OCI-LY7 (cell line): Measurements from ENCODE around the gene DIP2A. TPM values are rescaled to one million over a fixed set of nuclear protein-coding genes. Genes with fewer than 3 reads are reported as not detected.

Source experiments
- BruUV-seq: library from RNA; stranded (reverse); fragments of 400-500 nt; replicated peaks from 2 replicates; lab custom pipeline; 2021; lab: Mats Ljungman, UMichigan
- CTCF ChIA-PET: fragments of 300-600 bp; sonication (Branson Sonifier 250); formaldehyde crosslinking; loops from one replicate; lab custom pipeline; 2022; ENCODE audit warnings: antibody characterized with exemption; ENCODE audit not compliant: unreplicated experiment; lab: Charles Lee
- POLR2A ChIA-PET: fragments of 300-600 bp; sonication (Branson Sonifier 250); formaldehyde crosslinking; loops from one replicate; lab custom pipeline; 2022; ENCODE audit warnings: antibody characterized with exemption; lab: Charles Lee
- DNase-seq: peaks from one replicate; pipeline ENCODE4 v3.0.0-alpha.2; 2015; ENCODE audit warnings: low spot score
- H2AFZ ChIP-seq: fragments of 200-600 bp; sonication (generic), shearing (Covaris generic); 2 replicates; pipeline ENCODE4 v1.6.1; 2014; ENCODE audit warnings: mild to moderate bottlenecking, antibody characterized with exemption, low read length, moderate library complexity
- H3K27ac ChIP-seq: fragments of 200-600 bp; sonication (generic); 2 replicates; pipeline ENCODE4 v1.5.1; 2014; ENCODE audit warnings: mixed run types, low read depth, mild to moderate bottlenecking, moderate library complexity, low read length, inconsistent platforms; ENCODE audit not compliant: poor library complexity, severe bottlenecking
- H3K36me3 ChIP-seq: fragments of 200-600 bp; sonication (generic); 2 replicates; pipeline ENCODE4 v1.6.1; 2014; ENCODE audit warnings: mild to moderate bottlenecking, antibody characterized with exemption, low read length, moderate library complexity, mixed read lengths; ENCODE audit not compliant: insufficient read depth
- H3K4me1 ChIP-seq: fragments of 200-600 bp; sonication (generic); 2 replicates; pipeline ENCODE4 v1.5.1; 2014; ENCODE audit warnings: mild to moderate bottlenecking, low read length; ENCODE audit not compliant: insufficient read depth, poor library complexity, severe bottlenecking
- H3K4me2 ChIP-seq: fragments of 200-600 bp; sonication (generic); 2 replicates; pipeline ENCODE4 v1.6.1; 2014; ENCODE audit warnings: mild to moderate bottlenecking, low read length
- H3K4me3 ChIP-seq: fragments of 200-600 bp; sonication (generic); 2 replicates; pipeline ENCODE4 v1.5.1; 2014; ENCODE audit warnings: mild to moderate bottlenecking, low read depth, low read length; ENCODE audit not compliant: poor library complexity, severe bottlenecking
- H3K79me2 ChIP-seq: fragments of 200-600 bp; sonication (generic); 2 replicates; pipeline ENCODE4 v1.6.1; 2016; ENCODE audit warnings: low read depth, mild to moderate bottlenecking, low read length, moderate library complexity, mixed read lengths; ENCODE audit not compliant: insufficient read depth
- H3K9me2 ChIP-seq: fragments of 200-600 bp; sonication (generic); 2 replicates; pipeline ENCODE4 v1.6.1; 2016; ENCODE audit warnings: mild to moderate bottlenecking, low read length, mixed read lengths; ENCODE audit not compliant: insufficient read depth
- H3K9me3 ChIP-seq: fragments of 200-600 bp; sonication (generic); 2 replicates; pipeline ENCODE4 v1.6.1; 2014; ENCODE audit warnings: mild to moderate bottlenecking, mixed run types, low read length, mixed read lengths
- H4K20me1 ChIP-seq: fragments of 200-600 bp; sonication (generic); 2 replicates; pipeline ENCODE4 v1.6.1; 2014; ENCODE audit warnings: mild to moderate bottlenecking, antibody characterized with exemption, low read length, moderate library complexity, mixed read lengths; ENCODE audit not compliant: insufficient read depth
- EZH2phosphoT487 ChIP-seq: fragments of 200-600 bp; sonication (generic); IDR thresholded peaks from 2 replicates; pipeline ENCODE4 v1.6.1; 2018; ENCODE audit warnings: low read depth, borderline replicate concordance, mild to moderate bottlenecking, mixed run types, antibody characterized with exemption, low read length, moderate library complexity, mixed read lengths
- intact Hi-C: fragments of 100-400 bp; cut with micrococcal nuclease; formaldehyde crosslinking; loops from one replicate; pipeline ENCODE4 v1.10.0; 2022; ENCODE audit not compliant: unreplicated experiment
- total RNA-seq, 2 experiments: library from RNA; depleted of rRNA in 1 of 2; stranded (reverse); fragments of >200 nt in 1 of 2; shearing (Covaris generic) in 1 of 2; gene quantifications; 2 replicates each; pipeline ENCODE4 v1.2.3, GENCODE V29; 2014 to 2022
- TF ChIP-seq, protein P1 (sequence below): fragments of 200-600 bp; sonication (generic); conservative IDR thresholded peaks from 2 replicates; pipeline ENCODE4 v1.5.1; 2014; ENCODE audit warnings: mild to moderate bottlenecking, antibody characterized with exemption, low read length, moderate library complexity, mixed read lengths

The DIP2A gene
- total RNA-seq, 2 experiments from 2014 or later, result 27.9 to 44.7 TPM

DNA sequence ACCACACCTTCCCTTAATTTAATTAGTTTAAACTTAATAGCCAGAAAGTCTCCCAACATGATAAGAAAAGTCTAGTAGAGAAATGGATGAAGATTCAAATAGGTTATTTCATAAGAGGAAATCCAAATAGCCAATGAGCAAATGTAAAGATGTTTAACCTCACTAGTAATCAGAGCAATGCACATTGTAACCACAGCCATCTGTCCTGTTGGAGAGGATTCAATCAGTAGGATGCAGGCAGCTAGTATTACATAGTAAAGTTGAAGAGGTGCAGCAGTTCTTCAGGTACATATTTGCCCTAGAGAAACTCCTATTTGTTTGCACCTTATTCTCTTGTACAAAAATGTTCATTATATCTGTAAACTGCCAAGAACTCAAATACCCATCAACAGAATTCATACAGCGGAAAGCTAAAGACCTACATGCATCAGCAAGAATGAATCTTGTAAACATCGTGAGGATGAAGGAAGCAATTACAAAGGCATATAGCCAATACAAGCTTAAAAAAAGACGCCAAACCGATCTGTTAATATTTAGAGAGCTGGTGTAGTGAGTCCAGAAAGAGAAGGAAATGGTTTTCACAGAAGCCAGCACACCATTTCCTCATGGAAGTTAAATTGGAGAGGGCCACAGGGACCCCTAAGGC lies 27.9 kb downstream of the DIP2A start:
- no peak overlapping the region for H3K4me2 ChIP-seq
- no peak overlapping the region for H2AFZ ChIP-seq
- POLR2A ChIA-PET, result interaction anchor here (1.1 kb wide), 1 partner anchor 14 kb away, joined by 3 read pairs; no protein-coding TSS in a partner anchor
- no peak overlapping the region for H3K4me3 ChIP-seq
- no peaks in the 10 kb centered on the region for H3K9me3 ChIP-seq
- no peak for DNase-seq
- H3K79me2 ChIP-seq, result no peaks in the 10 kb centered on the region
- BruUV-seq, result no TSS peak
- no peak for TF ChIP-seq EZH2phosphoT487
- TF ChIP-seq, protein P1, sequence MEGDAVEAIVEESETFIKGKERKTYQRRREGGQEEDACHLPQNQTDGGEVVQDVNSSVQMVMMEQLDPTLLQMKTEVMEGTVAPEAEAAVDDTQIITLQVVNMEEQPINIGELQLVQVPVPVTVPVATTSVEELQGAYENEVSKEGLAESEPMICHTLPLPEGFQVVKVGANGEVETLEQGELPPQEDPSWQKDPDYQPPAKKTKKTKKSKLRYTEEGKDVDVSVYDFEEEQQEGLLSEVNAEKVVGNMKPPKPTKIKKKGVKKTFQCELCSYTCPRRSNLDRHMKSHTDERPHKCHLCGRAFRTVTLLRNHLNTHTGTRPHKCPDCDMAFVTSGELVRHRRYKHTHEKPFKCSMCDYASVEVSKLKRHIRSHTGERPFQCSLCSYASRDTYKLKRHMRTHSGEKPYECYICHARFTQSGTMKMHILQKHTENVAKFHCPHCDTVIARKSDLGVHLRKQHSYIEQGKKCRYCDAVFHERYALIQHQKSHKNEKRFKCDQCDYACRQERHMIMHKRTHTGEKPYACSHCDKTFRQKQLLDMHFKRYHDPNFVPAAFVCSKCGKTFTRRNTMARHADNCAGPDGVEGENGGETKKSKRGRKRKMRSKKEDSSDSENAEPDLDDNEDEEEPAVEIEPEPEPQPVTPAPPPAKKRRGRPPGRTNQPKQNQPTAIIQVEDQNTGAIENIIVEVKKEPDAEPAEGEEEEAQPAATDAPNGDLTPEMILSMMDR, result no peak
- H3K4me1 ChIP-seq, result no peaks in the 10 kb centered on the region
- no peak overlapping the region for H3K27ac ChIP-seq
- H3K36me3 ChIP-seq, result peaks cover 16% of the 10 kb centered on the region; the same call in 1 of the 2 replicates
- CTCF ChIA-PET, result no interaction called here
- H4K20me1 ChIP-seq, result no peaks in the 10 kb centered on the region
- intact Hi-C loops, result no loop called here
- H3K9me2 ChIP-seq, result no peaks in the 10 kb centered on the region

DNA sequence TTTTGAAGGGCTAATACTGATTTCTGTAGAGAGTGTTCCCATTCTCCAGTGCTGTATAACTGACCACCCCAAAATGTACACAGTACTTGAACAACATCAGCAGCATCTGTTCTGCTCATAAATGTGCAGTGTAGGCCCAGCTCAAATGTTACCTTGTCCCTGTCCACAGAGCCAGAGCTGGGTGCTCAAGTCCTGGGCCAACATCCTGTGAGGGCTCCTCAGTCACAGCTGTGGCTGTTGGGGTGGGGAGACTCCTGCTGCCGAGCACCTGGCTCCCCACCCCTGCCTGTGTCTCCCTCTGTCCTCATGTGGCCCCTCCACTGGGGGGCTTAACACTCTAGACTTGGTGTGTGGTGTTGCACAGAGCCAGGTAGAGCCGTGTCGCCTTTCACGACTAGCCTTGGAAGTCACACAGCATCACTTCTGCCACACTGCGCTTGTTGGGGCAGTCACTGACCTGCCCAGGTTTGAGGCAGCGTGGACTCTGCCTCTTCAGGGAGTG lies 30.5 kb downstream of the DIP2A start:
- no peaks in the 10 kb centered on the region for H3K79me2 ChIP-seq
- intact Hi-C loops, result no loop called here
- H3K9me3 ChIP-seq, result no peaks in the 10 kb centered on the region
- BruUV-seq, result no TSS peak
- CTCF ChIA-PET, result no interaction called here
- TF ChIP-seq EZH2phosphoT487, result no peak
- TF ChIP-seq, protein P1, result no peak
- no peaks in the 10 kb centered on the region for H3K4me1 ChIP-seq
- no peaks in the 10 kb centered on the region for H3K9me2 ChIP-seq
- no peak for DNase-seq
- H3K4me3 ChIP-seq, result no peak overlapping the region
- no peak overlapping the region for H3K4me2 ChIP-seq
- H3K36me3 ChIP-seq, result peaks cover 40% of the 10 kb centered on the region
- no peak overlapping the region for H2AFZ ChIP-seq
- POLR2A ChIA-PET, result no interaction called here
- no peaks in the 10 kb centered on the region for H4K20me1 ChIP-seq
- no peak overlapping the region for H3K27ac ChIP-seq

DNA sequence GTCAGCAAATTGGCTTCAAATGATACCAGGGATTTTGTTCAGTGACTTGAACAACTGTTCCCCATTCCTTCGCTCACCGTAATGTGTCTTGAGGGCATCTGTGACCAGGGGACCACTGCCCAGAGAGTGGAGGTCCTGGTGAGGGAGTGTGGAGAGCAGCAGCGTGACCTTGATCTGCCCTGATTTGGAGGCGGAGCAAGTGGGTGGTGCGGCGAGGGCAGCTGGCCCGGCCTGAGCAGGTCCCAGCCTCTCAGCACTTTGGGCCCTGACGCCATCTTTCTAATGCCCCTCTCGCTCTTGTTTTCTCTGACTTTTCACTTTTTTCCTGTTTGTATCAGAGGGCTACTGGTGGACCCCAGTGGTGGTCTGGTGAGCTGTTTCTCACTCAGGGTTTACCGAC lies 31.1 kb downstream of the DIP2A start:
- peaks cover 44% of the 10 kb centered on the region for H3K36me3 ChIP-seq
- no peak for DNase-seq
- no peak overlapping the region for H3K4me2 ChIP-seq
- no peaks in the 10 kb centered on the region for H3K9me3 ChIP-seq
- TF ChIP-seq, protein P1, result no peak
- TF ChIP-seq EZH2phosphoT487, result no peak
- POLR2A ChIA-PET, result no interaction called here
- CTCF ChIA-PET, result no interaction called here
- H2AFZ ChIP-seq, result no peak overlapping the region
- no peaks in the 10 kb centered on the region for H3K4me1 ChIP-seq
- no TSS peak for BruUV-seq
- H3K9me2 ChIP-seq, result no peaks in the 10 kb centered on the region
- intact Hi-C loops, result no loop called here
- H4K20me1 ChIP-seq, result no peaks in the 10 kb centered on the region
- H3K4me3 ChIP-seq, result no peak overlapping the region
- H3K79me2 ChIP-seq, result no peaks in the 10 kb centered on the region
- no peak overlapping the region for H3K27ac ChIP-seq
